NCI-H345 treated with DMSO at 0.1 percent for 48 hours (cell line): ENCODE data around the gene C17orf100.

Experiments
- DNase-seq: peaks from one replicate; lab custom pipeline; 2025; ENCODE audit not compliant: unreplicated experiment; lab: John Stamatoyannopoulos, UW

Gene C17orf100

DNA sequence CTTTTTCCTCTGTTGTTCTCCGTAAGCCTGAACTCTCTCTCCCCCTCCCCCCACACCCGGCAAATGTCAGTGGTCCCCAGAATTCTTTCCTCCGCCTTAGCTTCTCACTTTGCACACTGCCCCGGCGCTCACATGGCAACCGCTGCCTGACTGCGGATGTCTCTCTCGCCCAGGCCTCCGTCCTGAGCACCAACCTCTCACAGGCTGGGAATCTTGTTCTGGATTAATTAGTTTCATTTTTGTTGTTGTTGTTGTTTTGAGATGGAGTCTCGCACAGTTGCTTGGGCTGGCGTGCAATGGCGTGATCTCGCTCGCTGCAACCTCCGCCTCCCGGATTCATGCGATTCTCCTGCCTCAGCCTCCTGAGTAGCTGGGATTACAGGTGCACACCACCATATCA is 16.7 kb downstream of the C17orf100 start:
- no peak for DNase-seq

- no peak for DNase-seq
Measured at GRCh38 chr17:6668727-6669425, 17.3 kb downstream of the C17orf100 start.

DNA sequence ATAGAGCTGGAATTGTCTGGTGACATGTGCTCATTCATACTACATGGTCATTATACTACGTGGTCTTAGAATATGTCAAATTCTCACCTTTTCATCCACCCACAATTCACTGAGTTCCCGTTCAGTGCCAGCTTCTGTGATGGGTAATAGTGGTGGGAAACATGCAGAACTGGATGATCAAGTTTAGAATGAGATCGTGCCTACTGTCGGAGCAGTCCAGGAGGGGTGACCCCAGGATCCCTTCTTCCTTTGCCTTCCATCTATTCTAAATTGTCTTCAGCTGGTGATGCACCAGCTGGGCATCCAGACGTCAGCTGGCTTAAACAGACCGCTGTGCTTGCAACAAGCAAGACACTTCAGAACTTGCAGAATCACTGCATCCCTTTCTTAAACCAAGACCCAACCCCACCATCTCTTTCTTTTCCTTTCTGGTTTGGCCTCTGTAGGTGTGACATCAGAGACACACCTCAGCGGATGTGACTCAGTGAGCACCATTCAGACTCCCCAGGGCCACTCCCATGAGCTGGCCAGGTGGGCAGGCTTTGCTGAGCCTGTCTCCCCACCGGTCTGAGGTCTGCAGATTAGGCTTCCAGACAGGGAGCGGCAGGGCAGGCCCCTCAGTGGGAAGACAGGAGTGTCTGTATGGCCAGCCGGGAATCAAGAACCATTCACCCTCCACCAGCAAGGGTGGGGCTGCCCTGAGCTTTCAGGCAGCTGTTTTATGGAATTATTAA is 18.1 kb downstream of the C17orf100 start:
- DNase-seq, result no peak

GRCh38 chr17:6670571-6670970 is 19.0 kb downstream of the C17orf100 start:
- DNase-seq, result no peak

- no peak for DNase-seq
Measured at GRCh38 chr17:6670999-6671398, 19.4 kb downstream of the C17orf100 start.

DNA sequence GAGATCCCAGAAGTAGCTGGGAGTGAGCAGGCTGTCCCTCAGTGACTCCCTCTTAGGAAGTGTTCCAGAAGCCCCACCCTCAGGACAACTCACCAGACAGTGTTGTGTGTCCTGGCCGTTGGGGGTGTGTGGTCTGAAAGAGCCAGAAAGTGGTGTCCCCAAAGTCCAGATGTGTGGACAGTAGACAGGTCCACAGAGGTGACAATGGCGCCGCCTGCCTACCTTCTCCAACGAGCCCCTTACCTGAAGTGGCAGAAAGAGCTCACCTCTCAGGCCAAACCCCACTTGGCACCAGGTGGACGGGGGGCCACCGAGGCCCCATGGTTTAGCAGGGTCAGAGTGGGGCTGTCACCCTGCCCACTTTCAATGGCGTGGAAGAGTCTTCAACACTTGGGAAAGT is 19.9 kb downstream of the C17orf100 start:
- DNase-seq, result no peak

DNA sequence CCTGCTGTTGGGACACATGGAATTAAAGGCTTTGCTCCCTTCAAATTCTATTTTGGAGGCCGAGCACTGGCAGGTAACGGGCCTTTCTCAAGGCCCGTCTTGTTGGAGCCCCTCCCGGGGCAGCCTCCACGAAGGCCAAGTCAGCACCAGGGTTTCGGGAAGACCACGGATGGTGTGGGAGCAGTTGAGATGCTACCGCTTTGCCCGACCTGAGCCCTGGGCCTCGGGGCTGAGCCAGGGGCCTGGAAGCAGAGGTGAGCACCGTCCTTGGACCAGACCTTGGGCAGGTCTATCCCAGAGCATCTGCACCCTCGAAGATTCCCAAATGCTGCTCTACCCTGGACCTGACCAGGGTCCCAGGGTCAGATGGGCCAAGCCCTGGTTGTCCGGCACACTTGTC is 23.0 kb downstream of the C17orf100 start:
- DNase-seq, result no peak

GRCh38 chr17:6675201-6675825 is 23.8 kb downstream of the C17orf100 start:
- no peak for DNase-seq

GRCh38 chr17:6676802-6677157 is 25.2 kb downstream of the C17orf100 start:
- DNase-seq, result no peak

DNA sequence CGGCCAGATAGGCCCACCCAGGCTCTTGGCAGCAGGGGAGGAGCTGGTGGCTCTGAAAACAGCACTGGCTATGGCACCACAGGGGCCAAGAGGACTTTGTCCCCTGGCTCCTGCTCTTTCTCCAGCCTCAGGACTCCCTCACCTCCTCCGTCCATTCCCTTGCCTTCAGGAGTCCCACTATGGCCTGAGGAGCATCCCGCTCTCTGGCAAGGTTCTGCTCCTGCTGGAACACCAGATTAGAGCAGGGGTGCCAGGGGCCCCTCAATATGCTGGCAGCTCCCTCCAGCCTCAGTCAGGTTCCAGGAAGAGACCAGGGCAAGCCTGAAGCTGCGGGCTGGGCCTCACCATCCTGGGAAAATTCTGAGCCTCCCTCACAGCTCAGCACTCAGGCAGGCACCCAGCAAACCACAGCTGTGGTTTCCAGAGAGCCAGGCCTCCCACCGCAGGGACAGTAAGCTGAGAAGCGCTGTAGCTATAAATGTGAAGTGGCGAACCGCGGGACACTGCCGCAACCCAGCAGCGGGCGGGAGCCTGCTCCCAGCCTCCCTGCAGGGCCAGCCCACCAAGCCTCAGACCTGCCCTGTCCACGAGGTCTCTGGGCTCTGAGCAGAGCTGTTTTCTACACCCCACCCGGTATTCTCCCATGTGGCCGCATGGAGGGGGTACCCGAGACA is 25.7 kb downstream of the C17orf100 start:
- no peak for DNase-seq

- DNase-seq, result no peak
Measured at GRCh38 chr17:6677946-6678345, 26.4 kb downstream of the C17orf100 start.

DNA sequence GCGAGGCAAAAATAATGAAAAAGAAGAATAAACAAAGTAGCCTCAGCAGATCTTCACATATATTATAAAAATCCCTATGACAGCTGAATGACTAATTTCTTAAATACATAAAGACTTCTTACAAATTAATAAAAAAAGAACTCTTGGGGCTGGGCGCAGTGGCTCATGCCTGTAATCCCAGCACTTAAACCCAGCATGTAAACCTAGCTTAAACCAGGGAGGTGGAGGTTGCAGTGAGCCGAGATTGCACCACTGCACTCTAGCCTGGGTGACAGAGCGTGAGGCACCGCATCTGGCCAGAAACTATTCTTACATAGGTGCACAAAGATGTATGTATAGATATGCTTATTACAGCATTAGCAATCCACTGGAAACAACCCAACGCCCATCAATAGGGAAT is 27.7 kb downstream of the C17orf100 start:
- DNase-seq, result no peak

GRCh38 chr17:6681176-6681575 is 29.6 kb downstream of the C17orf100 start:
- no peak for DNase-seq

DNA sequence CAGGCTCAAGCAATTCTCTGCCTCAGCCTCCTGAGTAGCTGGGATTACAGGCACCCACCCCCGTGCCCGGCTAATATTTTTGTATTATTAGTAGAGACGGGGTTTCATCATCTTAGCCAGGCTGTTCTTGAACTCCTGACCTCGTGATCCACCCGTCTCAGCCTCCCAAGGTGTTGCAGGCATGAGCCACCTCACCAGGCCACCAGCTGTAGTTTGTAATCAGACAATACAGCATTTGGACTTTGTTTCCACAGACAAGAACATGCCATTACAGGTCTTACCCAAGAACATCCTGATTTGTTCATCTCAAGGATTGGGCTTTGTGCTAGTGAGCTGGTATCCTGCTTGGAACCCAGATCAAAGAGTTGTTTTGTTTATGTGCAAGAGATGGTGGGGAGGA is 30.1 kb downstream of the C17orf100 start:
- DNase-seq, result no peak

DNA sequence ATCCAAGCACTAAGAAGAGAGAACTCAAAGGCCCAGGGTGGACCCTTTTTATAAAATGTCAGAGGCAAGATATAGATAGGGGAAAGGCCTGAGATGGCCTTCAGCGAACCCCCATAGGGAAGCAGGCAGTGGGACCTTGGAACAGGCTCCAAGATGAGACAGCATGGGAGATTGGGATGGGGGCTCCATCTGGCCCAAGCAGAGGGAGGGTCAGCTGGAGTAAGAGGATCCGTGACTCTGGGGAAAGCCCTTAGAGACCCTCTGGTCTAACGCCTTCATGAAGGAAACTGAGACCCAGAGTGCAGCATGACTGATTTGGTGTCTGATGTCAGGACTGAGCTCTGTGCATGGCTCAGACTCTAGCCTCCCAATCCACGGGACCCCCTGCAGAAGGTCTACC is 30.8 kb downstream of the C17orf100 start:
- DNase-seq, result no peak

GRCh38 chr17:6683081-6683684 is 31.6 kb downstream of the C17orf100 start:
- no peak for DNase-seq

- no peak for DNase-seq
Measured at GRCh38 chr17:6683730-6684459, 32.3 kb downstream of the C17orf100 start.

DNA sequence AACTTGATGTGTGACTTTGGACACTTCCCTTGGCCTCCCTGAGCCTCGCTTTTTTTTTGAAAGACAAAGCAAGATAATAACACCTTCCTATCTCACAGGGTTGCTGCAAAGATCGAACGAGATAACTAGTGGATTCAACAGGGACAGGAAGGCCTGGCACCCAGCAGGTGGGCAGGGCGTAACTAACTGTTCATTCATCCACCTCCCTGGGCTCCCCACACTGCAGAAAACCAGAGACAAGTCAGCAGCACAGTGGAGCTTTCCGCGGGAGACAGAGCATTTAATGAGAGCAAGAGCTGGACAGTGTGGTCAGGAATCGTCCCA is 32.9 kb downstream of the C17orf100 start:
- DNase-seq, result no peak

GRCh38 chr17:6684881-6685767 is 33.6 kb downstream of the C17orf100 start:
- DNase-seq, result no peak

DNA sequence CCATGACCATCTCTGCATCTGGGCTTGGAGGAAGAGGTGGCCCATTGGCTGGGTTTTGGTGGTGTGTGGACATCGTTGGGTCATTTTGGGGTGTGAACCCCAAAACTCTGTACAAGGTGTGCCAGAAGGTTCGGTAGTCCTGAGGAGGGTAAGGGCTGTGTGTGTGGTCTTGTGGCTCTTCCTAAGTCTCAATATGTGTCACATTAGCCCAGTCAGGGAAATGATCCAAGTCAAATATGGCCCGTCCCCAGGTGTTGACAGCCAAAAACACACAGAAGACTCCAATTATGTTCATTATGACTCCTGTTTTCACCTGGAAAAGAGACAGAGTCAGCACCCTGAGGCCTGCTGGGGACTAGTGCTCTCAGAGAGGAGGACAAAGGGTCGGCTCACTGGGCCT is 34.5 kb downstream of the C17orf100 start:
- no peak for DNase-seq
